GM20000 (cell line): ENCODE results near the gene MUL1.

Experiments used
- DNase-seq: peaks from one replicate; pipeline ENCODE4 v3.0.0; 2012; ENCODE audit warnings: low spot score
- CTCF ChIP-seq: IDR thresholded peaks from 2 replicates; pipeline ENCODE4 v1.5.1; 2012; ENCODE audit warnings: mild to moderate bottlenecking, control low read depth; ENCODE audit errors: extremely low read depth, missing control alignments

Gene MUL1

DNA sequence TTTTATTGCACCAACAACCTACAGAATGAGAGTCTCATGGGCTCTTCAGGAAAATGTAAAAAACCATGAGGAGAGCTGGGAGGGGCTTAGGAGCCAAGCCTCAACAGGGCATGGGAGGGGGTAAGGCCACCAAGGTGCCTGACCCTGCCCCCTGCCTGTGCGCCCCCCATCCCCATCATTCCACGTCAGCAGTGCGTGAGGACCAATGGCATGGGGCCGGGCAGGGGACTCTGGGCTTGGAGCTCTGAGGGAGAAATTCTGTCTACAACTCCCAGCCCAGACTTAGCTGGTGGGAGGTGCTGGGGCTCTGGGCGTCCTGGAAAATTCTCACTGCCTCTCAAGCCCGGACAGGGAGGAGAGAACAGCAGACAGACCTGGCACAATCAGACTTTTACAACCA lies 16.8 kb downstream of the MUL1 start:
- no peak for TF ChIP-seq CTCF
- no peak for DNase-seq

GRCh38 chr1:20487236-20487590 lies 20.7 kb downstream of the MUL1 start:
- no peak for DNase-seq
- TF ChIP-seq CTCF, result no peak

DNA sequence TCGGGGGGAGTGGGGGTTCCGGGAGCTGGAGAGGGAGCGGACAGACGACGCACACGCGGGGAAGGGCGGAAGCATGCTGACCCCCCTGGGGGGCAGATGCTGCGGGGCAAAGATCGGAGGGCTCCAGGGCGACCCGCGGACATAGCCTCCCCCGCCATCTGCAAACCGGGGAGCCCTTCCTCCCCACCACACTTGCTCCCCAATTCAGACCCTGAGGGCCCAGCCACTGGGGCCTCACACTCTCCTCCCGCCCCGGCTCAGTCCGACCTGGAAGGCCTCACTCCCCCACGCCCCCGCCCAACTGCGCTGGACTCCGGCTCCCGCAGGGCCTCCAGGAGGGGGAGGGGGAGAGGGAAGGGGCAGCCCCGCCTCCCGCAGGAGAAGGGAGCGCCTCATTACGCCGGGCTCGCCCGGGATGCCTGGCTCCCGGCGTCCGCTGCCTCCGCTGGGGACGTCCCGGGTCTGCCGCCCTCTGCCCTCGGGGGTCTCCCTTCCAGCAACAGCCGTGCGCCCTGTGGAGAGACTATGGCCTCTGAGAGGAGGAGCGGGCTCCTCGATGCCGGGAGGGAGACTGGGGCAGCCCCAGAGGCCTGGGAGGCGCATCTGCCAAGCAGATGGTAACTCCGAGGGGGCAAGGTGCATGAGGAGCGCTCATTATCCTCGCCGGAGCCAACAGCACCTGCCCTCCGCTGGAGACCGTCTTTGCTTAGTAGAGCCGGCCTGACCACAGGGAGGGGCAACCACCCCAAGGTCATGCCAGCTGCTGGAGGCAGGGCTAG lies 21.3 kb downstream of the MUL1 start:
- no peak for TF ChIP-seq CTCF
- DNase-seq, result no peak

GRCh38 chr1:20485527-20486456 lies 22.2 kb downstream of the MUL1 start, which contains the start of gene CAMK2N1:
CAMK2N1 (minus strand) TSS chr1:20486210; CDS start chr1:20485379, 831 bp downstream.
- DNase-seq, result peak; percentile 59
- no peak for TF ChIP-seq CTCF

DNA sequence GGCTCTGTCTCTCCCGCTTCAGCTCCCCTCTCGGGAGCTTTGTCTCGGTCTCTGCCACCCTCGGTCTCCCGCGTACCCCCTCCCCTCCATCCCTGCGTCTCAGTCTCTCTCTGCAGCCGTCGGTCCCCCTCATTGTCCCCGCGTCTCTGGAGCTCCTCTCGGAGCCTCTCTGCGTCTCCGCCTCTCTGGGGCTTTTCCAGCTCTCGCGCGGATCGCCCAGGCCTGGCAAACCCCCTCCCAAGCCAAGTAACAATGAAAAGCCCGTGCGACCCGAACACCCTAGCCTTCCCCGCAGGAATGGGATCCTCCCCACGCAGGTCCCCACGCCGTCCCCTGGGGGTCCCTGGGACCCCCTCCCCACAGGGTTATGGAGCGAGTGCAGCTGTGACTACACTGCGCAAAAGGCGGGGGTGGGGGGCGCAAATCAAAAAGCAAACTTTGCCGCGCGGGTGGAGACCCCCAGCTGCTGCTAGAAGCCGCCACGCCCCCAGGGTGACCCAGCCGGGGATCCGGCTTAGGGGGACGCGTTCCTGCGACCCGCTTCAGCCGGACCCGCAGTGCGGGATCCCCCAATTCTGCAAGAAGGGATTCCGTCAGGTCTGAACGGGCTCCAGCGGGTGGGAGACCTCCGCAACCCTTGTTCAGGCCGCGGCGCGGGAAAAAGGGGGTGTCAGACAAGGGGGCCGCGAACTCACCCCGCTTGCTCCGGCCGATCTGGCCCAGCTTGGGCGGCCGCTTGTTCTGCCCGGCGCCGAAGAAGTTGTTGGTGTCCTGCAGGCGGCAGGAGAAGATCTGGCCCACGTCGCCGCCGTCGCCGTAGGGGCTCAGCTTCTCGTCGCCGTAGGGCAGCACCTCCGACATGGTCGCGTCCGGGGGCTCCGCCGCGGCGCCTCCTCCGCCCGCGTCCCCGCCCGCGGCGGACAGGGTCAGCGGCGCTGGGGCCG lies 23.2 kb downstream of the MUL1 start:
- TF ChIP-seq CTCF, result no peak

DNA sequence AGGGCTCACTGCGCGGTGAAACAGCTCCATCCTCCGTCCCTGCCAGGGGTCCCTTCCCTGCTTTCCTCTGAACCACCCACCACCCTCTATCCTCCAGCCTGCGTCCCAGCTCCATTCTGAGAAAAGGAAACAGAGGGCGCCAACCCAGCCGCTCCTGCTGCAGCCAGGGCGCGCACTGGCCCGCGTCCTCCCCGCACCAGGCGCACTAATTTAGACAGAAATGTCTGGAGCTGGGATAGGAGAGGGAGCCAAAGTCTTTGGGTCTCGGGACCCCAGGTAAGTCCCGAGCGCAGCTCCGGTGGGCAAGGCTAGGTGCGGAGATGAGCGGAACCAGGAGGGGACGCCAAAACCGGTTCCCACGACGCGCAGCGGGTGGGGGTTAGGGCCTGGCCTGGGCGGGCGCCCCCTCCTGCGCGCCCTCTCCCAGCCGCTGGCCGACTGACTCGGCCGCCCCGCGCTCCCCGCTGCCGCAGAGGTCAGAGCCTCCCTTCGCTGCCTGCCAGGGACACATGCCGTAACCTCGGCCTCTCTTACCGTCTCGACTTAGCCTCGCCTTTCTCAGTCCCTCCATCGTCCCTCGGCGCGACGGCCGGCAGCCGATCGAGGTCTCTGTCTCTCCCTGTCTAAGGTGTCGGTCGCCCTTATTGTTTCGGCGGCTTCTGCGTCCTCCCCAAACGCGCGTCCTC lies 24.0 kb downstream of the MUL1 start:
- DNase-seq, result peak; percentile 54
- TF ChIP-seq CTCF, result no peak

More for the DNA sequence above, 23.2 kb downstream of the MUL1 start:
- no peak for DNase-seq
